Epithelial cell of proximal tubule (primary cell): ENCODE measurements around the gene UGT1A9. TPM values are rescaled to one million over a fixed set of nuclear protein-coding genes. Genes with fewer than 3 reads are reported as not detected.
"Not testable (repeated sequence)": the region's sequence is repeated elsewhere in the genome, so short reads cannot be mapped to it uniquely, and the experiment has no call there.

ENCODE experiments used
- DNase-seq: peaks from one replicate; pipeline ENCODE4 v3.0.0-alpha.2; 2011; ENCODE audit warnings: low read depth
- H3K4me3 ChIP-seq: 2 replicates; pipeline ENCODE4 v1.5.1; 2011; ENCODE audit warnings: low read depth, mild to moderate bottlenecking, low read length
- total RNA-seq: library from RNA; depleted of rRNA; stranded (reverse); fragments of >200 nt; gene quantifications from 2 replicates; pipeline ENCODE4 v1.2.3, GENCODE V29; 2015
- TF ChIP-seq, protein P1 (sequence below): conservative IDR thresholded peaks from 2 replicates; pipeline ENCODE4 v1.5.1; 2012; ENCODE audit warnings: low read depth, mild to moderate bottlenecking, low read length

Gene UGT1A9
- total RNA-seq, 1 donor from 2014 or later: not detected

- no peak overlapping the region for H3K4me3 ChIP-seq
- no peak for DNase-seq
- TF ChIP-seq, protein P1, sequence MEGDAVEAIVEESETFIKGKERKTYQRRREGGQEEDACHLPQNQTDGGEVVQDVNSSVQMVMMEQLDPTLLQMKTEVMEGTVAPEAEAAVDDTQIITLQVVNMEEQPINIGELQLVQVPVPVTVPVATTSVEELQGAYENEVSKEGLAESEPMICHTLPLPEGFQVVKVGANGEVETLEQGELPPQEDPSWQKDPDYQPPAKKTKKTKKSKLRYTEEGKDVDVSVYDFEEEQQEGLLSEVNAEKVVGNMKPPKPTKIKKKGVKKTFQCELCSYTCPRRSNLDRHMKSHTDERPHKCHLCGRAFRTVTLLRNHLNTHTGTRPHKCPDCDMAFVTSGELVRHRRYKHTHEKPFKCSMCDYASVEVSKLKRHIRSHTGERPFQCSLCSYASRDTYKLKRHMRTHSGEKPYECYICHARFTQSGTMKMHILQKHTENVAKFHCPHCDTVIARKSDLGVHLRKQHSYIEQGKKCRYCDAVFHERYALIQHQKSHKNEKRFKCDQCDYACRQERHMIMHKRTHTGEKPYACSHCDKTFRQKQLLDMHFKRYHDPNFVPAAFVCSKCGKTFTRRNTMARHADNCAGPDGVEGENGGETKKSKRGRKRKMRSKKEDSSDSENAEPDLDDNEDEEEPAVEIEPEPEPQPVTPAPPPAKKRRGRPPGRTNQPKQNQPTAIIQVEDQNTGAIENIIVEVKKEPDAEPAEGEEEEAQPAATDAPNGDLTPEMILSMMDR: no peak
Observed at GRCh38 chr2:233747283-233747544, 75.5 kb downstream of the UGT1A9 start.

GRCh38 chr2:233750689-233751088 is 79.0 kb downstream of the UGT1A9 start:
- not testable (repeated sequence) for H3K4me3 ChIP-seq, DNase-seq

DNA sequence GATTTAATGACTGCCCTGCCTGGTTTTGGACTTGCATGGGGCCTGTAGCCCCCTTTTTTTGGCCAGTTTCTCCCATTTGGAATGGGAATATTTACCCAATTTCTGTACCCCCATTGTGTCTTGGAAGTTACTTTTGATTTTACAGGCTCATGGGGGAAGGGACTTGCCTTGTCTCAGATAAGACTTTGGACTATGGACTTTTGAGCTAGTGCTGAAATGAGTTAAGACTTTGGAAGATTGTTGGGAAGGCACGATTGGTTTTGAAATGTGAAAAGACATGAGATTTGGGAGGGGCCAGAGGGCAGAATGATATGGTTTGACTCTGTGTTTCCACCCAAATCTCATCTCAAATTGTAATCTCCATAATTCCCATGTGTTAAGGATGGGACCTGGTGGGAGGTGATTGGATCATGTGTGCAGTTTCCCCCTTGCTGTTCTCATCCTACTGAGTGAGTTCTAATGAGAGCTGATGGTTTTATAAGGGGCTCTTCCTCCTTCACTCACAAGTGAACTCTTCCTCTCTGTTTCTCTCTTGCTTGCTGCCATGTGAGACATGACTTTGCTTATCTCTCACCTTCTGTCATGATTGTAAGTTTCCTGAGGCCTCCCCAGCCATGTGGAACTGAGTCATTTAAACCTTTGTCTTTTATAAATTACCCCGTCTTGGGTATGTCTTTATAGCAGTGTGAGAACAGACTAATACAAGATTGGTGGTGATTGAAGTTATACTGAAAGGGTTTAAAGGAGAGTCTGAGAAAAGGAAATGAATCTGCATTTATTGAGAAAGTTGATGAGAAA is 79.7 kb downstream of the UGT1A9 start:
- not testable (repeated sequence) for DNase-seq, H3K4me3 ChIP-seq

DNA sequence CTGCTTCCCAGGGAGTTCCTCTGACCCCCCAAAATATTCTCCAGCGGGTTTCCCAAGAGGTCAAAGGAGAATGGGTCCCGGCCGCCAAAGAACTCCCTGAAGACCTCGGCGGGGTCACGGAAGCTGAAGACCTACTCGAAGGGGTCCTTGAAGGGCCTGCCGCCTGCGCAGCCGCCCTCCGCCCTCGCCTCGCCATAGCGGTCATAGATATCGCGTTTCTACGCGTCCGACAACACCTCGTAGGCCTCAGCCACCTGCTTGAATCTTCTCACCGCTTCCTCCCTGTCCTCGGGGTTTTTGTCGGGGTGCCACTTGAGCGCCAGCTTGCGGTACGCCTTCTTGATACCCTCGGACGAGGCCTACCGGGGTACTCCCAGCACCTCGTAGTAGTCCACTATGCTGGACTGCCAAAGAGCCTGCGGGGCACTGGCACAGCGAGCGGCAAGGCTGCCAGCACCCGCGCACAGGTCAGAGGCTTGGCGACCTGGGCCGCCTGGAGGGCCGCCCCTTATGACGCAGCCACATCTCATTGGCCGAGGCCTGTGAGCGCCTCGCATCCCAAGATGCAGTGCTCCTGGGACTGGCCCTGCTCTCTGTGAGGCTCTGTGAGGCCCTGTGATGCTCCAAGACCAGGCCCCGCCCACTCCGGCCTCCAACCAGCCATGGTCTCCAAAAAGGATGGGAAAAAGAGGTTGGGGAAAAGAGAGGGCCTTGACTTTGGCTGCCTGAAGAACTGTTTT is 83.3 kb downstream of the UGT1A9 start:
- no peak overlapping the region for H3K4me3 ChIP-seq
- no peak for DNase-seq
- TF ChIP-seq, protein P1: no peak

- DNase-seq: no peak
- no peak overlapping the region for H3K4me3 ChIP-seq
- TF ChIP-seq, protein P1: no peak
Observed at GRCh38 chr2:233756429-233757081, 84.9 kb downstream of the UGT1A9 start.

DNA sequence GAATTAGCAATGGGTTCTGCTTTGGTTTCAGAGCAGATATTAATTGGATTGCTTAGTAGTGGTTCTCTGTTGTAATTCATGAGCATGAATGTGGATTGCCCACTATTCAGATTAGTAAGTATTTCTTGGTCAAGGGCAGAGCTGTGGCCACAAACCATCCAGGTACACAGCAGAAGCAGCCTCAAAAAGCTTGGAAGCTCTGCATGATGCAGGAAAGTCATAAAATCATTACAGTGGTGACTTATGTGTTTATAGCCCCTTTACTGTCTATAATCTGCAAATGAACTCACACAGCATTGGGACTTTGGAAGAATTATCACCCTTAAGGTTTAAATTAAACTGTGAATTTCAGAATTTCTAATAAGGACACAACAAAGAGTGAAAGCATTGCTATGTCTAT is 86.4 kb downstream of the UGT1A9 start:
- no peak overlapping the region for H3K4me3 ChIP-seq
- no peak for DNase-seq
- TF ChIP-seq, protein P1: no peak

DNA sequence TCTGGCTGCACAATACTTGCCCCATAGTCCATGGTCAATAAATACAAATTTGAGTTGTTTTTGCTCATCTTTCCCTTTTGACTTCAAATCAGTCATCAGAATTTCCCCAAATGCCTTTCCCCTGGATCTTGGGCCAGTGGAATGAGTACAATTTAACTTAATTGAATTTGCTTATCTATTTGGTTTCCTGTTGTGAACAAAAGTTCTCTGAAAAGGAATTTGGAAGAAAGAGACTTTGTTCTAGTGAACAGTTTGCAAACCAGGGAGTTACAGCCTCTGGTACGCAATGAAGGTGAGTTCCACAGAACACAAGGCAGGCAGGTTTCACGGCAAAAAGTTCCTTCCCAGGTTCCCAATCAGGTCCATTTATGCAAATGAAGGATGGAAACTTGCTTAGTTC is 87.2 kb downstream of the UGT1A9 start:
- no peak overlapping the region for H3K4me3 ChIP-seq
- DNase-seq: no peak
- TF ChIP-seq, protein P1: no peak
